Left ventricle myocardium inferior (tissue), 1 donor: ENCODE data around the gene APCDD1. TPM values are rescaled to one million over a fixed set of nuclear protein-coding genes. Genes with fewer than 3 reads are reported as not detected.

Experiments used
- DNase-seq: peaks from one replicate; pipeline ENCODE4 v3.0.0-alpha.2; 2020
- H3K27ac ChIP-seq: fragments of 200-600 bp; replicated peaks from 2 replicates; pipeline ENCODE4 v1.8.0; 2021
- H3K27me3 ChIP-seq: fragments of 200-600 bp; 2 replicates; pipeline ENCODE4 v1.8.0; 2021; ENCODE audit warnings: low read depth
- H3K36me3 ChIP-seq: fragments of 200-600 bp; 2 replicates; pipeline ENCODE4 v1.8.0; 2021
- H3K4me1 ChIP-seq: fragments of 200-600 bp; 2 replicates; pipeline ENCODE4 v1.8.0; 2021
- H3K4me3 ChIP-seq: fragments of 200-600 bp; 2 replicates; pipeline ENCODE4 v1.8.0; 2021; ENCODE audit warnings: mild to moderate bottlenecking, moderate library complexity
- H3K9me3 ChIP-seq: fragments of 200-600 bp; replicated peaks from 2 replicates; pipeline ENCODE4 v1.8.0; 2021
- CTCF ChIP-seq: fragments of 200-600 bp; IDR thresholded peaks from 2 replicates; pipeline ENCODE4 v1.8.0; 2021; ENCODE audit warnings: antibody characterized with exemption, mild to moderate bottlenecking, borderline replicate concordance
- intact Hi-C: fragments of 100-400 bp; cut with micrococcal nuclease; formaldehyde crosslinking; loops from one replicate; pipeline ENCODE4 v1.11.0; 2022
- total RNA-seq: library from RNA; stranded (reverse); fragmentation: NEBNext Ultra II Directional; extraction: Animal tissue kit (Norgen Biotek cat#: 25700); gene quantifications from one replicate; pipeline ENCODE4 v1.2.1, GENCODE V29; 2021
- donor health status: DM: no; HTN: yes; CAD: no; lungs with severe emphysema.

Gene APCDD1
- total RNA-seq, 1 donor from 2014 or later = 38.0 TPM

GRCh38 chr18:10417191-10417590 is 37.2 kb upstream of the APCDD1 start:
- no peaks in the 10 kb centered on the region for H3K36me3 ChIP-seq
- TF ChIP-seq CTCF = no peak
- H3K4me3 ChIP-seq = no peak overlapping the region
- H3K27ac ChIP-seq = no peak overlapping the region
- peaks cover 5% of the 10 kb centered on the region for H3K9me3 ChIP-seq
- H3K27me3 ChIP-seq = no peaks in the 10 kb centered on the region
- H3K4me1 ChIP-seq = no peaks in the 10 kb centered on the region
- no peak for DNase-seq
- intact Hi-C loops = no loop called here

GRCh38 chr18:10417664-10418063 is 36.8 kb upstream of the APCDD1 start:
- peaks cover 5% of the 10 kb centered on the region for H3K9me3 ChIP-seq
- no peak overlapping the region for H3K4me3 ChIP-seq
- H3K27ac ChIP-seq = no peak overlapping the region
- no peak for DNase-seq
- no peaks in the 10 kb centered on the region for H3K36me3 ChIP-seq
- no peak for TF ChIP-seq CTCF
- no peaks in the 10 kb centered on the region for H3K27me3 ChIP-seq
- H3K4me1 ChIP-seq = peaks cover 4% of the 10 kb centered on the region
- intact Hi-C loops = no loop called here

- Histone ChIP-seq H3K4me1 (peaks cover 6% of the 10 kb centered on the region), H3K27ac (no peak overlapping the region), H3K4me3 (no peak overlapping the region), H3K36me3 (no peaks in the 10 kb centered on the region), H3K27me3 (no peaks in the 10 kb centered on the region), H3K9me3 (peaks cover 5% of the 10 kb centered on the region)
- TF ChIP-seq CTCF = no peak
- intact Hi-C loops = no loop called here
- no peak for DNase-seq
Measured at GRCh38 chr18:10418836-10419235, 35.6 kb upstream of the APCDD1 start.

GRCh38 chr18:10419420-10420103 is 34.9 kb upstream of the APCDD1 start:
- TF ChIP-seq CTCF = no peak
- intact Hi-C loops = no loop called here
- no peak overlapping the region for H3K27ac ChIP-seq
- DNase-seq = no peak
- peaks cover 12% of the 10 kb centered on the region for H3K4me1 ChIP-seq
- H3K9me3 ChIP-seq = peaks cover 5% of the 10 kb centered on the region
- H3K27me3 ChIP-seq = no peaks in the 10 kb centered on the region
- H3K4me3 ChIP-seq = no peak overlapping the region
- no peaks in the 10 kb centered on the region for H3K36me3 ChIP-seq

- Histone ChIP-seq H3K4me1 (peaks cover 12% of the 10 kb centered on the region), H3K4me3 (no peak overlapping the region), H3K9me3 (peaks cover 5% of the 10 kb centered on the region), H3K27ac (peak overlapping the region; percentile 9), H3K27me3 (no peaks in the 10 kb centered on the region), H3K36me3 (no peaks in the 10 kb centered on the region)
- TF ChIP-seq CTCF = no peak
- intact Hi-C loops = no loop called here
- DNase-seq = no peak
Measured at GRCh38 chr18:10420561-10421352, 33.7 kb upstream of the APCDD1 start.
